Activated T-helper 1 cell treated with anti-CD3 and anti-CD28 coated beads, Interleukin-12 subunit alpha, Interleukin-12 subunit beta, Interleukin-2, Interleukin-4 antibody, amounts not matched to agents 30 ng/mL and 10 ng/mL and 1 ng/mL, durations not matched to agents 14 hours and 24 hours and 36 hours (primary cell): ENCODE results near the gene TK1. TPM values are rescaled to one million over a fixed set of nuclear protein-coding genes. Genes with fewer than 3 reads are reported as not detected.

Experiments
- DNase-seq: peaks from one replicate; pipeline ENCODE4 v3.0.0; 2021; ENCODE audit warnings: low spot score
- H3K27ac Mint-ChIP-seq: one replicate; pipeline ENCODE4 v1.8.0; 2021; ENCODE audit warnings: mild to moderate bottlenecking, mixed read lengths
- H3K27me3 Mint-ChIP-seq: one replicate; pipeline ENCODE4 v1.8.0; 2022; ENCODE audit warnings: mild to moderate bottlenecking, moderate library complexity, mixed read lengths; ENCODE audit not compliant: insufficient read depth
- H3K36me3 Mint-ChIP-seq: one replicate; pipeline ENCODE4 v1.8.0; 2021; ENCODE audit warnings: low read depth, mixed read lengths
- H3K4me1 Mint-ChIP-seq: one replicate; pipeline ENCODE4 v1.8.0; 2021; ENCODE audit warnings: low read depth, mixed read lengths
- H3K4me3 Mint-ChIP-seq: one replicate; pipeline ENCODE4 v1.8.0; 2021; ENCODE audit warnings: mild to moderate bottlenecking, moderate library complexity, mixed read lengths
- H3K9me3 Mint-ChIP-seq: one replicate; pipeline ENCODE4 v1.8.0; 2021; ENCODE audit warnings: mixed read lengths
- intact Hi-C: fragments of 100-400 bp; cut with micrococcal nuclease; formaldehyde crosslinking; loops from one replicate; pipeline ENCODE4 v1.15.1; 2024
- total RNA-seq: library from RNA; stranded (reverse); gene quantifications from 2 replicates; pipeline ENCODE4 v1.2.3, GENCODE V29; 2022

Gene TK1
- total RNA-seq, 1 donor from 2014 or later: 66.8 TPM

- H3K9me3 Mint-ChIP-seq: no peaks in the 10 kb centered on the region
- H3K36me3 Mint-ChIP-seq: peaks cover 19% of the 10 kb centered on the region
- intact Hi-C loops: no loop called here
- peak overlapping the region; percentile 74 for H3K4me3 Mint-ChIP-seq
- no peak for DNase-seq
- peak overlapping the region; percentile 61 for H3K27ac Mint-ChIP-seq
- peaks cover 47% of the 10 kb centered on the region for H3K4me1 Mint-ChIP-seq
- peaks cover 2% of the 10 kb centered on the region for H3K27me3 Mint-ChIP-seq
Observed at GRCh38 chr17:78170692-78171590, 15.9 kb downstream of the TK1 start.

- Mint-ChIP-seq H3K9me3 (no peaks in the 10 kb centered on the region), H3K4me1 (peaks cover 36% of the 10 kb centered on the region), H3K27me3 (peaks cover 2% of the 10 kb centered on the region), H3K36me3 (peaks cover 19% of the 10 kb centered on the region), H3K4me3 (peak overlapping the region; percentile 74), H3K27ac (peak overlapping the region; percentile 48)
- DNase-seq: peak; percentile 40
- intact Hi-C loops: loop anchor here (1.0 to 2.0 kb wide), 4 partner anchors 18 to 56 kb away; partner anchors contain the start of genes AFMID, TK1 and TMC6
Observed at GRCh38 chr17:78168903-78169793, 17.7 kb downstream of the TK1 start.

- DNase-seq: peak; percentile 88
- peak within 1 kb of the TSS; percentile 77 for H3K4me3 Mint-ChIP-seq
- peaks cover 14% of the 10 kb centered on the region for H3K36me3 Mint-ChIP-seq
- peaks cover 28% of the 10 kb centered on the region for H3K4me1 Mint-ChIP-seq
- intact Hi-C loops: loop anchor here (1.0 to 2.0 kb wide), 4 partner anchors 19 to 56 kb away; partner anchors contain the start of genes AFMID, TK1 and TMC6
- peak within 1 kb of the TSS; percentile 65 for H3K27ac Mint-ChIP-seq
- H3K9me3 Mint-ChIP-seq: no peaks in the 10 kb centered on the region
- H3K27me3 Mint-ChIP-seq: peaks cover 2% of the 10 kb centered on the region
Observed at GRCh38 chr17:78168242-78168902, 18.5 kb downstream of the TK1 start, which contains the start of gene SYNGR2. Gene SYNGR2, plus strand, starts transcription at chr17:78168581. Its CDS starts 36 bp downstream, at chr17:78168617.

- Mint-ChIP-seq H3K9me3 (no peaks in the 10 kb centered on the region), H3K36me3 (no peaks in the 10 kb centered on the region), H3K4me1 (peaks cover 9% of the 10 kb centered on the region), H3K27me3 (peaks cover 2% of the 10 kb centered on the region), H3K27ac (no peak overlapping the region), H3K4me3 (peak overlapping the region; percentile 19)
- intact Hi-C loops: no loop called here
- no peak for DNase-seq
Observed at GRCh38 chr17:78166416-78166815, 20.4 kb downstream of the TK1 start.

- Mint-ChIP-seq H3K4me1 (peaks cover 1% of the 10 kb centered on the region), H3K27me3 (peaks cover 2% of the 10 kb centered on the region), H3K36me3 (no peaks in the 10 kb centered on the region), H3K9me3 (no peaks in the 10 kb centered on the region), H3K27ac (no peak overlapping the region), H3K4me3 (no peak overlapping the region)
- no peak for DNase-seq
- intact Hi-C loops: no loop called here
Observed at GRCh38 chr17:78164748-78165607, 21.9 kb downstream of the TK1 start.

GRCh38 chr17:78163881-78164747, 22.7 kb downstream of the TK1 start:
- Mint-ChIP-seq H3K9me3 (no peaks in the 10 kb centered on the region), H3K4me3 (no peak overlapping the region), H3K4me1 (peaks cover 7% of the 10 kb centered on the region), H3K27me3 (peaks cover 2% of the 10 kb centered on the region), H3K27ac (no peak overlapping the region), H3K36me3 (no peaks in the 10 kb centered on the region)
- intact Hi-C loops: no loop called here
- DNase-seq: no peak

- H3K4me3 Mint-ChIP-seq: no peak overlapping the region
- no peak for DNase-seq
- H3K9me3 Mint-ChIP-seq: no peaks in the 10 kb centered on the region
- H3K27me3 Mint-ChIP-seq: no peaks in the 10 kb centered on the region
- intact Hi-C loops: no loop called here
- peaks cover 7% of the 10 kb centered on the region for H3K4me1 Mint-ChIP-seq
- H3K36me3 Mint-ChIP-seq: no peaks in the 10 kb centered on the region
- peak overlapping the region; percentile 2 for H3K27ac Mint-ChIP-seq
Observed at GRCh38 chr17:78159575-78160158, 27.2 kb downstream of the TK1 start.

GRCh38 chr17:78154903-78155811, 31.7 kb downstream of the TK1 start:
- no peak for DNase-seq

GRCh38 chr17:78151514-78152008, 35.3 kb downstream of the TK1 start:
- Mint-ChIP-seq H3K27ac (no peak overlapping the region), H3K4me1 (peaks cover 13% of the 10 kb centered on the region), H3K9me3 (no peaks in the 10 kb centered on the region), H3K27me3 (no peaks in the 10 kb centered on the region), H3K36me3 (no peaks in the 10 kb centered on the region), H3K4me3 (no peak overlapping the region)
- no peak for DNase-seq
- intact Hi-C loops: no loop called here

More at GRCh38 chr17:78154903-78155811, 31.7 kb downstream of the TK1 start:
- H3K4me3 Mint-ChIP-seq: no peak overlapping the region
- H3K4me1 Mint-ChIP-seq: peaks cover 7% of the 10 kb centered on the region
- H3K9me3 Mint-ChIP-seq: no peaks in the 10 kb centered on the region
- no peaks in the 10 kb centered on the region for H3K27me3 Mint-ChIP-seq
- H3K36me3 Mint-ChIP-seq: no peaks in the 10 kb centered on the region
- intact Hi-C loops: no loop called here
- no peak overlapping the region for H3K27ac Mint-ChIP-seq
